Measurements from ENCODE around the gene PPIL4. TPM values are rescaled to one million over a fixed set of nuclear protein-coding genes. Genes with fewer than 3 reads are reported as not detected.

Gene PPIL4, protein sequence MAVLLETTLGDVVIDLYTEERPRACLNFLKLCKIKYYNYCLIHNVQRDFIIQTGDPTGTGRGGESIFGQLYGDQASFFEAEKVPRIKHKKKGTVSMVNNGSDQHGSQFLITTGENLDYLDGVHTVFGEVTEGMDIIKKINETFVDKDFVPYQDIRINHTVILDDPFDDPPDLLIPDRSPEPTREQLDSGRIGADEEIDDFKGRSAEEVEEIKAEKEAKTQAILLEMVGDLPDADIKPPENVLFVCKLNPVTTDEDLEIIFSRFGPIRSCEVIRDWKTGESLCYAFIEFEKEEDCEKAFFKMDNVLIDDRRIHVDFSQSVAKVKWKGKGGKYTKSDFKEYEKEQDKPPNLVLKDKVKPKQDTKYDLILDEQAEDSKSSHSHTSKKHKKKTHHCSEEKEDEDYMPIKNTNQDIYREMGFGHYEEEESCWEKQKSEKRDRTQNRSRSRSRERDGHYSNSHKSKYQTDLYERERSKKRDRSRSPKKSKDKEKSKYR
- total RNA-seq (2022; extraction: Qiagen RNA extraction; ENCODE audit: low read depth), result 11.7 to 18.3 TPM (median 14.5 TPM) in 5 replicates

GRCh38 chr6:149545754-149546471 lies at the start of gene PPIL4:
Gene PPIL4 (minus strand): TSS chr6:149546043. CDS start chr6:149546005, 38 bp downstream.

DNA sequence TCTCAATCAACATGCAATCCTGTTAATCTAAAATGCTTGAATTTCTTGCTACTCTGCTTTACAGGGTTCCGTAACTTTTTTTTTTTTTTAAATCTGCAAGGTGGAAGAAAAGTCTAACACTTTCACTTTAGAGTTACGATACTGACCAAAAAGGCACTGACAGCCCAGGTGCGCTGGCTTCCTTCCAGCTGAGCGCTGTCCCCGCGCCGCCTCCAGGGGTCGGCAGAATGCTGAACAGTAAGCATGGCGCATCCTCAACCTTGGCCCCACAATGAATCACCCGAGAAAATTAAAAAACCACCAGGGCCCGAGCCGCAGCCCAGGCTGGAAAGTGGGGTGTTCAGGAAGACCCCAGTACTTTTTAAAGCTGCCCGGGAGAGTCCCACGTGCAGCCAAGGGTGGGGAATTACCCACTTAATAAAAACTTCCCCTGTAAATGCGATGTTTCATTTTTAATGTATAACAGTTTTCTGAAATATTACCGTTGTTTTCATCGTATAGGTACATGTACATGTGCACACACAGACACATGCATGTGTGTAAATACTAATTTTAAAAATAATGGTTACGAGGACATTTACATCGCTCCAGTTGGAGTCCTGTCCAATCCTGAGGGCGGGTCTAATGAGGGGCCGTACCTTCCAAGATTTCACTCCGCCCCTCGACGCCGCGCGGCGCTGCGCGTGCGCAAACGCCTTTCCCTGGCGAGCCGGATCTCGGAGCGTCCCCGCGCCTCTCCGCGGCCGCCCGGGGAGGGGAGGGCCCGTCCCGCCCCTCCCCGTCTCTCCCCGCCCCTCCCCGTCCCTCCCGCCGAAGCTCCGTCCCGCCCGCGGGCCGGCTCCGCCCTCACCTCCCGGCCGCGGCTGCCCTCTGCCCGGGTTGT lies 19.9 kb upstream of the PPIL4 start, which contains the start of gene GINM1:
TSS of gene GINM1 (plus strand) at position 849 of the 883 bp plus-strand sequence. CDS start 40 bp downstream, outside the sequence.

GRCh38 chr6:149484733-149485700 lies 60.8 kb downstream of the PPIL4 start, which contains the start of gene ZC3H12D:
Gene ZC3H12D (minus strand): TSS chr6:149485014. CDS start chr6:149474543, 10,471 bp downstream.

Other genes with a start within 250 kb of the PPIL4 start
- 22.0 to 31.0 TPM (median 28.7 TPM) in 5 replicates for gene TAB2, start 228.3 kb downstream of the PPIL4 start, total RNA-seq (2022; extraction: Qiagen RNA extraction; ENCODE audit: low read depth)
- gene SUMO4, start 145.8 kb downstream of the PPIL4 start, total RNA-seq (2022; extraction: Qiagen RNA extraction; ENCODE audit: low read depth), result not detected in 5 replicates
- gene ZC3H12D, start 61.0 kb downstream of the PPIL4 start, total RNA-seq (2022; extraction: Qiagen RNA extraction; ENCODE audit: low read depth), result 0.02 to 0.10 TPM (median 0.07 TPM) in 5 replicates
- 22.7 to 30.5 TPM (median 27.2 TPM) in 5 replicates for gene GINM1, start 20.3 kb upstream of the PPIL4 start, total RNA-seq (2022; extraction: Qiagen RNA extraction; ENCODE audit: low read depth)
- gene KATNA1, start 102.7 kb upstream of the PPIL4 start, total RNA-seq (2022; extraction: Qiagen RNA extraction; ENCODE audit: low read depth), result 9.6 to 11.8 TPM (median 10.5 TPM) in 5 replicates
- gene LATS1, start 172.1 kb upstream of the PPIL4 start, total RNA-seq (2022; extraction: Qiagen RNA extraction; ENCODE audit: low read depth), result 4.9 to 9.4 TPM (median 7.5 TPM) in 5 replicates
- 12.0 to 16.2 TPM (median 14.4 TPM) in 5 replicates for gene NUP43, start 200.5 kb upstream of the PPIL4 start, total RNA-seq (2022; extraction: Qiagen RNA extraction; ENCODE audit: low read depth)
- gene PCMT1, start 203.7 kb upstream of the PPIL4 start, total RNA-seq (2022; extraction: Qiagen RNA extraction; ENCODE audit: low read depth), result 88.5 to 96.9 TPM (median 91.1 TPM) in 5 replicates

All from A549 treated with GW870086 at 1 μM for 4 hours (cell line).